GM18870 (cell line): ENCODE results near the gene CDHR2.
"Not testable (repeated sequence)": the region's sequence is repeated elsewhere in the genome, so short reads cannot be mapped to it uniquely, and the experiment has no call there.

Experiments used
- ATAC-seq: cut with Tn5 transposase; IDR thresholded peaks from one replicate; pipeline ENCODE4 v1.9.1; 2021; ENCODE audit warnings: moderate library complexity; ENCODE audit not compliant: unreplicated experiment

Gene CDHR2

GRCh38 chr5:176591667-176592066, 42.5 kb downstream of the CDHR2 start:
- not testable (repeated sequence) for ATAC-seq

GRCh38 chr5:176592573-176592972, 43.4 kb downstream of the CDHR2 start:
- ATAC-seq: no peak

GRCh38 chr5:176593273-176593869, 44.2 kb downstream of the CDHR2 start:
- no peak for ATAC-seq

GRCh38 chr5:176594554-176594953, 45.4 kb downstream of the CDHR2 start:
- ATAC-seq: no peak

GRCh38 chr5:176595386-176595943, 46.3 kb downstream of the CDHR2 start:
- ATAC-seq: no peak

- no peak for ATAC-seq
Measured at GRCh38 chr5:176596069-176596644, 47.0 kb downstream of the CDHR2 start.

- ATAC-seq: no peak
Measured at GRCh38 chr5:176596689-176597416, 47.7 kb downstream of the CDHR2 start.

GRCh38 chr5:176597417-176598389, 48.6 kb downstream of the CDHR2 start:
- no peak for ATAC-seq

- not testable (repeated sequence) for ATAC-seq
Measured at GRCh38 chr5:176599749-176600430, 50.7 kb downstream of the CDHR2 start.

GRCh38 chr5:176601901-176602482, 52.9 kb downstream of the CDHR2 start:
- no peak for ATAC-seq

GRCh38 chr5:176603091-176603490, 53.9 kb downstream of the CDHR2 start:
- no peak for ATAC-seq

GRCh38 chr5:176606032-176606431, 56.9 kb downstream of the CDHR2 start:
- ATAC-seq: no peak

- no peak for ATAC-seq
Measured at GRCh38 chr5:176606875-176607274, 57.7 kb downstream of the CDHR2 start.

- no peak for ATAC-seq
Measured at GRCh38 chr5:176608142-176608705, 59.1 kb downstream of the CDHR2 start.

GRCh38 chr5:176608937-176609723, 60.0 kb downstream of the CDHR2 start:
- no peak for ATAC-seq

- no peak for ATAC-seq
Measured at GRCh38 chr5:176609724-176610434, 60.7 kb downstream of the CDHR2 start, which contains the start of gene GPRIN1. Gene GPRIN1 (minus strand): TSS chr5:176610156. CDS start chr5:176599834, 10,322 bp downstream.

GRCh38 chr5:176610435-176610773, 61.3 kb downstream of the CDHR2 start:
- ATAC-seq: no peak

- ATAC-seq: no peak
Measured at GRCh38 chr5:176611435-176611834, 62.3 kb downstream of the CDHR2 start.
